Measurements from ENCODE around the gene SPG21.

SPG21 gene

DNA sequence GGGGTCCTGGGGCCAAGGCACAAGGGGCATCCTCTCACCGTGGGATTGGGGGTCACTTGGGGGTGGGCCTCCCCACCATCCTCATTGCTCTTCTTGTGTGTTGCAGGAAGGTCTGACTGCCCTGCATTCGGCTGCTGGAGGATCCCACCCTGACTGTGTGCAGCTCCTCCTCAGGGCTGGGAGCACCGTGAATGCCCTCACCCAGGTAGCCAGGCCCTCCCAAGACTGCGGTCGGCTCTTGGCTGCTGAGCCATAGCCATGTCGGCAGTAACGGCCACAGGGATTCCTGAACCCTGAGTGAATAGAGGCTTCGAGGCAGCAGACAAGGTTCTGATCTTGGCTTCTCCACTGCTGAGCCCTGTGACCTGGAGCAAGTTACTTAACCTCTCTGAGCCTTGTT lies 58.3 kb downstream of the SPG21 start:
- DNase-seq: no peak

DNA sequence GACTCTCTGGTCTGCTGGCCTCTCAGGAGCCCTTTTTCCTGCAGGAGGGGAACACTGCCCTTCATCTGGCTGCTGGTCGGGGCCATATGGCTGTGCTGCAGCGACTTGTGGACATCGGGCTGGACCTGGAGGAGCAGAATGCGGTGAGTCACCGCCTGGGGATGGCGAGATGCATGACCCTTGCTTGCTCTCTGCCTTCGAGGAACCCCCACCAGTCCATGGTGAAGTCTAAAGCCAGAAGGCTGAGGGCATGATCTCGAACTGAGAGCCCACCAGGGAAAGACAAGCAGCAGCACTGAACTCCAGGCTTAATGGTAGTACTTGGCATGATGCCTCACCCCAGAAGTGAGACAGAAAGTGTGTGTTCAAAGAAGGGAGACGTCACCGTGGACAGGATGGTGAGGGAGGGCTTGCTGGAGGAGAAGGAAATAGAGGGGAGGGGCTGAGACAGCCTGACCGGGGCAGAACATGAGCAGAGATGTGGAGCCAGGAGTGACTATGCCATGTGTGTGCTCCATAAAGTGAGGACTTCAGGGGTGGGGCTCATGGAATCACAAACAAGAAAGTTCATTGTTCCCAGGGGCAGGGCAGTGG lies 58.8 kb downstream of the SPG21 start:
- DNase-seq: no peak

DNA sequence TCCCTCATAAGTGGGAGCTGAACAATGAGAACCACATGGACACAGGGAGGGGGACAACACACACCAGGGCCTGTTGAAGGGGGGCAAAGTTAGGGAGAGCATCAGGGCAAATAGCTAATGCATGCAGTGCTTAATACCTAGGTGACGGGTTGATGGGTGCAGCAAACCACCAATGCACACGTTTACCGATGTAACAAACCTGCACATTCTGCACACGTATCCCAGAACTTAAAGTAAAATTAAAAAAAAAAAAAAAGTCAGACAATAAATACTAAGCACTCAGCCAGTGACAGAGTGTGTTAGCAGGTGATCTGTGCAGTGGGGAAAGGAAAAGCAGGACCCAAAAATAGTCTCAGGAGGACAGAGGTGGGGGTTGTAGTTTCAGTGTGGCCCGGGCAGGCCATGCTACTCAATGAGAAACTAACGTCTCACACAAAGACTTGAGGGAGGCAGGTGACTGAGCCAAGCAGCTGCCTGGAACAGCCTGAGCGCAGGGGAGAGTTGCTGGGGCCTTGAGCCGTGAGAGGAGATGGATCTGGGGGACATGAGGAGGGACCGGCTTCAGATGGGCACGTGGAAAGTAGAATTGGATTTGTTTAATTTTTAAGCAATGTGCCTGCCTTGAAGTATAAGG lies 59.6 kb downstream of the SPG21 start:
- no peak for DNase-seq

DNA sequence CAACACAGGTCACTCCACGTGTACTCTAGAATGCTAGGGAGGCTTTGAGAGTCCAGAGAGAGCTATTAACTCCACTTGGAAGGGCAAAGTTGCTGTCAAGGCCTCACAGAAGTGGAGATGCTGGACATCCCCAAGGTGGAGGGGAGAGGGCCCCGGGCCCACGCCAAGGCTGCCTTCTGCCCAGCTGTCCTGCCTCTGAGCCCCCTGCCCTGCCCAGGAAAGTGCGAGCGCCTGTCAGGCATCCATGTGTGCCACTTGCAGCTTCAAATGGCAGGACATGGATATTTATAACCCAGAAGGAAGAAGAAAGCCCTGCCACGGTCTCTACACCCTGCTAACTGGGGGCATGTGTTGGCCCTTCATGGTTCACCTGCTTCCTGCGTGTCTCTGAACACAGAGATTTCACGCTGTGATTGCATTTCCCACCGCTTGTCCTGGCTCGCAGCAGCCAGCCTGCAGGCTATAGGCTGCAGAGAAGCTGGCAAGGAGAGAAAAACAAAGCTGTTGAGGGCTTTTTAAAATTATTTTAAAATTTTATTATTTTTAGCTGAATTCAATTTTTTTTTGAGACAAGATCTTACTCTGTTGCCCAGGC lies 61.0 kb downstream of the SPG21 start:
- no peak for DNase-seq

DNA sequence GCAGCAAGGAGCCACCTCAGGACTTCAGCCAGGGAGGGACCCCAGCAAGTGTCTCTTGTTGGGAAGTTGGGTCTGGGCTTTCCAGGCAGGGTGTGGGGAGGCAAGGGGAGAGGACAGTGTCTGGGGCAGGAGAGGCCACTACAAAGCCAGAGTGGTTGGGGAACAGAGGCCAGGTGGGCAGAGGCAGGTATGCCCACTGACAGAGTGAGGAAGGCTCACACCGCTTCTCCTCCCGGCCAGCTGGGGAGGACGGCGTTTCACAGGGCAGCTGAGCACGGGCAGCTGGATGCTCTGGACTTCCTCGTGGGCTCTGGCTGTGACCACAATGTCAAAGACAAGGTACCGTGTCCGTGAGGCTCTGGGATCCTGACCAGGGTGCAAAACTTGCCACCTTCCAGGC lies 63.1 kb downstream of the SPG21 start:
- DNase-seq: no peak

DNA sequence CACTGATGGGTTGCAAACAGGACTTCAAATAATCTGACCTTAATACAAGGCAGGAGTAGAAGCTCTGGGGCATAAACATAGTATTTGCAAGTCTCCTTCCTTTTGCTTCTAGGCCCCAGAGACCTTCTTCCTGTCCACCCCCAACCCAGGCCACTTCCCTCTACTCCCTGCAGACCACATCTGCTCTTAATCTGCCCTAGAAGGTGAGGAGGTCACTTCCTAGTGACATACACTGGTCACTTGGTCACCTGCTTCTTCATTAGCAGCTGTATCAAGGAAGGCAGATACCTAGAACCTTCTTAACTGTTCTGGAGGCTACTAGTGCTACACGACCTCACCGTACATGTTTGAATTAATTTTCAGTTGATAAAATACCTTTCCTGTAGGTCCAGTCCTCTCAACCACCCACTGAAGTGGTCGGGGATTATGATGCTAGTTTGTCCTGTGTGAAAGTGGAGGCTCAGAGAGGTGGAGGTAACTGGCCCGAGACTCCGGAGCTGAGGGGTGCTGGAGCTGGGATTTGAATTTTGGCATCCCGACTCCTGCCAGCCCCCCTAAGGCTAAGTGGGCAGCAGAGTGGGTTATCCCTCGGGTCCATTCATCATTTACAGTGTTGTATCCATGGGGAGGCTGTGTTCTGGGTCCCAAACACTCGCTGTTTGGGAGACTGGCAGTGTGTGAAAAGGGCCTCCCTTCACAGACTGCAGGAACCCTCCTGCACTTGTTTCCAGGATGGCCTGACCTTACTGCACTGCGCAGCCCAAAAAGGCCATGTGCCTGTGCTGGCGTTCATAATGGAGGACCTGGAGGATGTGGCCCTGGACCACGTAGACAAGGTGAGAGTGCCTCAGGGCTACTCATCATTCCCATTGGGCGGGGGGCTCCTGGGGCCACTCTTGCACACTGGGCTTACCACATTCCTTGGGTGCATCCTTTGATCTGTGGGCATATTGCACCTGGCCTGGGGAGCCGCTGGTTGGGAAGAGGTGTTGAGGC lies 64.1 kb downstream of the SPG21 start:
- DNase-seq: no peak

GRCh38 chr15:64923546-64923945 lies 66.2 kb downstream of the SPG21 start:
- no peak for DNase-seq

DNA sequence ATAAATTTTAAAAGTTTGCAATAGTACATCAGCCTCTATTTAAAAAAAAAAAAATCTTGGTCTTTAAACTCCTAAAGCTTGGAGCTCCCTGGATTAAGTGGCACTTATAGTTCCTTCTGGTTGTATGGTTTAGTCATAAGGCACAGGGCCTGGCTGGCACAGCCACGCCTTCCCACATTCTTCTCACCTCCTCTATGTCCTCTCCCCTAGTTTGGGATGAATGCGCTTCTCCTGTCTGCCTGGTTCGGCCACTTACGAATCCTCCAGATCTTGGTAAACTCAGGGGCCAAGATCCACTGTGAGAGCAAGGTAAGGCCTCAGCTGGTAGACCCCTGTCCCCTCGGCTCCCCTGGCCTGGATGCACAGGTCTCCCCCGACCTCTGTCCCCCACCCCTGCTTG lies 68.0 kb downstream of the SPG21 start:
- no peak for DNase-seq

GRCh38 chr15:64919721-64920120 lies 70.0 kb downstream of the SPG21 start:
- DNase-seq: no peak

DNA sequence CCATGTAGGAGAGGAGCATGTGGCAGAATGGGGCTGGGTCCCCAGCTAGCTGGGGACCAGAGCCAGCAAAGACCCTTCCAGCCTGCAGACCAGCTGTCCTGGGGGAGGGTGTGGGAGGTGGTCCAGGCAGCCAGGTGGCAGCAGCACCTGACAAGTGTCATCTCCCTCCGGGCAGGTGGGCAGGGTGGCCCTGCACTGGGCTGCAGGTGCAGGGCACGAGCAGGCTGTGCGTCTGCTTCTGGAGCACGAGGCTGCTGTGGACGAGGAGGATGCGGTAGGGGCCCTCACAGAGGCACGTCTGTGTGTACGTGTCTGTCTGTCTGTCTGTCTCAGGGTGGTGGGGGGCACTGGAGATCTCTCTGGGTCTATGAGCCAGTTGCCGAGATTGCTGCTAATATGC lies 72.5 kb downstream of the SPG21 start:
- DNase-seq: no peak

DNA sequence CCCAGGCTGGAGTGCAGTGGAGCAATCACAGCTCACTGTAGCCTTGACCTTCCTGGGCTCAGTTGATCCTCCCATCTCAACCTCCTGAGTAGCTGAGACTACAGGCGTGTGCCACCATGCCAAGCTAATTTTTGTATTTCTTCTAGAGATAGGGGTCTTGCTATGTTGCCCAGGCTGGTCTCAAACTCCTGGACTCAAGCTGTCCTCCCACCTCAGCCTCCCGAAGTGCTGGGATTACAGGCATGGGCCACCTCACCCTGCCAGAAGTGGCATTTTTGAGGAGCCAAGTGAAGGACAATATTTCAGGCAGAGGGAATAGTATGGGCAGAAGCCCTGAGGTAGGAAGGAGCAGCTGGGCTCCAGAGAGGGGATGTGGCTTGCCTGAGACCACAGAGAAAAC lies 73.3 kb downstream of the SPG21 start:
- DNase-seq: no peak

DNA sequence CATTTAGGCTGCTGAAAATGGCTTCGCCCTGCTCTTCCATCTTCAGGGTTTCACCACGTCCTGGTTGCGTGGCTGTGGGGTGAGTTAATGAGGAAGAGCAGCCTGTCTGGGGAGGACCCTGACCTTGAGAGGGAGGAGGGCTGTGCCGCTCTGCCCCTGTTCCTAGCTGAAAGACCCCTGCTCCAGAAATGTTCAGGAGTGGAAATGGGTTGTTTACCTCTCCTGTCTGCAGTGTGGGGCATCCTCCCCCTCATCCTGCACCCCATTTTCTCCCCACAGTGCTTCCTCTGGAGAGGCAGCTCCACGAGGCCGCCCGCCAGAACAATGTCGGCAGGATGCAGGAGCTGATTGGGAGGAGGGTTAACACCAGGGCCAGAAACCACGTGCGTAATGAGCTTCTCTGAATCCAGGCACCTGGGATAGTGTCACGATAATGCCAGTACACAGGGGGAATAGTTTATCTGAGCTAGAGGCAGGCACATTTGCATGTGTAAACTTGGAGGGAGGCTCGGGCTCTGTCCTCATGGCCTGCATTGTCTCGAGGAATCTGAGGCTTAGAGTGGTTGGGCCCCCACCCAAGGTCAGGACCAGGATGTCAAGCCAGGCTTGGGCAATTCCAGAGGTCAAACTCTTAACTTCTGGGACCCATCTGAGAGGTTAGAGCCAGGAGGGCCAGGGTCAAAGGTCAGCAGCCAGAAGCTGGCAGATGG lies 74.0 kb downstream of the SPG21 start:
- no peak for DNase-seq

All from SIG-M5 (cell line).